ENCODE results near the gene KLHDC7A.

DNA sequence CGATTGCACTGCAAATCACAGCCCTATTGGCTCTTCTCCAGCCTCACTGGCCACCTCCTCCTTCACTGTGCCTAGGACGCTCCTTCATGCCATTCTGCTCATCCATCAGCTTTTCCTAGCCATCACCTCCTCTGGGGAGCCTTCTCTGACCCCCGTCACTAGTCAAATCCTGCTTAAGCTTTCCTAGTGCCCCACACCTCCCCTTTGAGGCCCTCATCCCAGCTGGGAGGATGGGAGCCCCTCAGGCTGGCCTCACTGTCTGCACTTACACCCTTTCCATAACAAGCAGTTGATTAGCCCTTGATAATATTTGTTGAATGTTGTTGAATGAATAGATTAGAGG lies 50.7 kb downstream of the KLHDC7A start:
- TF ChIP-seq EZH2 (IDR thresholded peaks at IDR 0.05; ENCODE audit: insufficient read depth, poor library complexity, severe bottlenecking) (no peak), EZH2phosphoT487 (IDR thresholded peaks at IDR 0.05; ENCODE audit: insufficient read depth, low read depth) (no peak)

Data from GM23248 (cell line).